ENCODE results near the gene MEF2D. TPM values are rescaled to one million over a fixed set of nuclear protein-coding genes. Genes with fewer than 3 reads are reported as not detected.
A peak's percentile ranks its signal among the peaks of the same experiment; 100 is the strongest.

MEF2D gene
- total RNA-seq, 1 experiment from 2014 or later = 18.3 TPM

DNA sequence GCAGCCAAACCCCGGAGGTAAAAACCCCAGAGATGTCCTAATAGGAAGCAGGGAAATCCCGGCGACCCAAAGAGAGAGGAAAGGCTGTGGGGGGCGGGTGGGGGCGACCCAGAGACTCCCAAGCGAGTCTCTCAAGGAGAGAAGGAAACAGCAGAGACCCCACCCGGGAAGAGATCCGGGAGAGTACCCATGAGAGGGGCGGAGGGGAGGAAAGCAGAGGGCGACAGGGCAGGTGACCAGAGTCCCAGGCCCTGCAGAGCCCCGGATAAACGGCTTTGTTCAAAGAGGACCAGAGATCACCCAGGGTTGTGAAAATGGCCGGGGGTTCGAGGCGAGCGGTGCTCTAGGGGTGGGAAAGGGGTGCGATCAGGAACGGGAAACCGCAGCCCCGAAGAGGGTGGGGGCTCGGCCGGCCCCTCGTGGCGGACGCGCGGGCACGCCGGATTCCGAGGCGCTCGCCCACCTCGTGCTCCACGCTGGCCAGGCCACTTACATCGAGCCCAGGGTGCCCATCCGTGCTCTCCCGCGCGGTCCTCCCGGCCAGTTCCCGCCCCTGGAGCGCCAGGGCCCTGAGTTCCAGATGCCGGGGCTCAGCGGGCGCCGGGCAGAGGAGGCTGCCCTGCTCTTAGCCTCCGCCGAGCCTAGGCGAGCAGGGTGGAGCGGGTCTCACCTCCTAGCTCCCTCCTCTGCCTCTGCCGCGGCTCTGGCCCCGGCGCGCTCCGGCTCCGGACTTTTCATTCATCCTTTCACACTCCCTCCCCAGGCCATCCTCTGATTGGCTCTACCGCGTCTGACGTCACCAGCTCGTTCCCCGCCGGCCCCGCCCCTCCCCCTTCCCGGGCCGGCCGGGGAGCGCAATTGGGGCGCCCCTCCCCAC, 79.3 kb downstream of the MEF2D start:
- H3K4me1 ChIP-seq (ENCODE audit: insufficient read depth, low read length, poor library complexity, severe bottlenecking) = peaks cover 14% of the 10 kb centered on the region
- TF ChIP-seq, protein P1, sequence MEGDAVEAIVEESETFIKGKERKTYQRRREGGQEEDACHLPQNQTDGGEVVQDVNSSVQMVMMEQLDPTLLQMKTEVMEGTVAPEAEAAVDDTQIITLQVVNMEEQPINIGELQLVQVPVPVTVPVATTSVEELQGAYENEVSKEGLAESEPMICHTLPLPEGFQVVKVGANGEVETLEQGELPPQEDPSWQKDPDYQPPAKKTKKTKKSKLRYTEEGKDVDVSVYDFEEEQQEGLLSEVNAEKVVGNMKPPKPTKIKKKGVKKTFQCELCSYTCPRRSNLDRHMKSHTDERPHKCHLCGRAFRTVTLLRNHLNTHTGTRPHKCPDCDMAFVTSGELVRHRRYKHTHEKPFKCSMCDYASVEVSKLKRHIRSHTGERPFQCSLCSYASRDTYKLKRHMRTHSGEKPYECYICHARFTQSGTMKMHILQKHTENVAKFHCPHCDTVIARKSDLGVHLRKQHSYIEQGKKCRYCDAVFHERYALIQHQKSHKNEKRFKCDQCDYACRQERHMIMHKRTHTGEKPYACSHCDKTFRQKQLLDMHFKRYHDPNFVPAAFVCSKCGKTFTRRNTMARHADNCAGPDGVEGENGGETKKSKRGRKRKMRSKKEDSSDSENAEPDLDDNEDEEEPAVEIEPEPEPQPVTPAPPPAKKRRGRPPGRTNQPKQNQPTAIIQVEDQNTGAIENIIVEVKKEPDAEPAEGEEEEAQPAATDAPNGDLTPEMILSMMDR (conservative IDR thresholded peaks at IDR 0.05; ENCODE audit: low read depth, low read length) = no peak
- no peak for TF ChIP-seq EZH2 (IDR thresholded peaks at IDR 0.05; ENCODE audit: borderline replicate concordance, low read depth, low read length, poor library complexity, severe bottlenecking)
- peak overlapping the region; percentile 38 for H3K4me3 ChIP-seq (ENCODE audit: low read depth, low read length, poor library complexity, severe bottlenecking)
- H3K27me3 ChIP-seq (replicated peaks; ENCODE audit: insufficient read depth, low read depth, low read length, poor library complexity) = peaks cover 86% of the 10 kb centered on the region
- no peak overlapping the region for H3K27ac ChIP-seq (ENCODE audit: low read depth, low read length, poor library complexity, severe bottlenecking)
- CTCF ChIA-PET = interaction anchor here (1.0 kb wide), 1 partner anchor 36 kb away, joined by 10 read pairs; no protein-coding TSS in a partner anchor
- intact Hi-C loops (cut with micrococcal nuclease; ENCODE audit: unreplicated experiment) = no loop called here
- H3K9me3 ChIP-seq (ENCODE audit: low read depth, low read length, poor library complexity, severe bottlenecking) = no peaks in the 10 kb centered on the region
- peak; percentile 86 for DNase-seq (ENCODE audit: low spot score)
- no TSS peak for BruUV-seq (replicated peaks)
- H3K36me3 ChIP-seq (ENCODE audit: insufficient read depth, low read length, poor library complexity, severe bottlenecking) = no peaks in the 10 kb centered on the region
- POLR2A ChIA-PET (ENCODE audit: low non-redundant PET) = no interaction called here

- no peaks in the 10 kb centered on the region for H3K36me3 ChIP-seq (ENCODE audit: insufficient read depth, low read length, poor library complexity, severe bottlenecking)
- ChIA-PET CTCF (no interaction called here), POLR2A (ENCODE audit: low non-redundant PET) (no interaction called here)
- BruUV-seq (replicated peaks) = no TSS peak
- H3K27ac ChIP-seq (ENCODE audit: low read depth, low read length, poor library complexity, severe bottlenecking) = no peak overlapping the region
- no peak for DNase-seq (ENCODE audit: low spot score)
- H3K27me3 ChIP-seq (replicated peaks; ENCODE audit: insufficient read depth, low read depth, low read length, poor library complexity) = peaks cover 91% of the 10 kb centered on the region
- H3K4me1 ChIP-seq (ENCODE audit: insufficient read depth, low read length, poor library complexity, severe bottlenecking) = peaks cover 14% of the 10 kb centered on the region
- intact Hi-C loops (cut with micrococcal nuclease; ENCODE audit: unreplicated experiment) = no loop called here
- peak overlapping the region; percentile 38 for H3K4me3 ChIP-seq (ENCODE audit: low read depth, low read length, poor library complexity, severe bottlenecking)
- TF ChIP-seq, protein P1 (conservative IDR thresholded peaks at IDR 0.05; ENCODE audit: low read depth, low read length) = no peak
- peak; percentile 85 for TF ChIP-seq EZH2 (IDR thresholded peaks at IDR 0.05; ENCODE audit: borderline replicate concordance, low read depth, low read length, poor library complexity, severe bottlenecking)
- no peaks in the 10 kb centered on the region for H3K9me3 ChIP-seq (ENCODE audit: low read depth, low read length, poor library complexity, severe bottlenecking)
These were observed 80.1 kb downstream of the MEF2D start for GRCh38 chr1:156420205-156421061.

- CTCF ChIA-PET = interaction anchor here (2.3 kb wide), 1 partner anchor 34 kb away, joined by 14 read pairs; no protein-coding TSS in a partner anchor
- DNase-seq (ENCODE audit: low spot score) = no peak
- H3K4me3 ChIP-seq (ENCODE audit: low read depth, low read length, poor library complexity, severe bottlenecking) = peak overlapping the region; percentile 38
- no peaks in the 10 kb centered on the region for H3K36me3 ChIP-seq (ENCODE audit: insufficient read depth, low read length, poor library complexity, severe bottlenecking)
- POLR2A ChIA-PET (ENCODE audit: low non-redundant PET) = no interaction called here
- TF ChIP-seq, protein P1 (conservative IDR thresholded peaks at IDR 0.05; ENCODE audit: low read depth, low read length) = peak; percentile 53
- no peak for TF ChIP-seq EZH2 (IDR thresholded peaks at IDR 0.05; ENCODE audit: borderline replicate concordance, low read depth, low read length, poor library complexity, severe bottlenecking)
- peaks cover 14% of the 10 kb centered on the region for H3K4me1 ChIP-seq (ENCODE audit: insufficient read depth, low read length, poor library complexity, severe bottlenecking)
- no peaks in the 10 kb centered on the region for H3K9me3 ChIP-seq (ENCODE audit: low read depth, low read length, poor library complexity, severe bottlenecking)
- peaks cover 90% of the 10 kb centered on the region for H3K27me3 ChIP-seq (replicated peaks; ENCODE audit: insufficient read depth, low read depth, low read length, poor library complexity)
- BruUV-seq (replicated peaks) = no TSS peak
- no peak overlapping the region for H3K27ac ChIP-seq (ENCODE audit: low read depth, low read length, poor library complexity, severe bottlenecking)
- intact Hi-C loops (cut with micrococcal nuclease; ENCODE audit: unreplicated experiment) = no loop called here
These were observed 80.7 kb downstream of the MEF2D start for GRCh38 chr1:156419854-156420204.

Measured in A673 (cell line).